Caco-2 (cell line): ENCODE data around the gene SRGAP3. TPM values are rescaled to one million over a fixed set of nuclear protein-coding genes. Genes with fewer than 3 reads are reported as not detected.

ENCODE experiments used
- BruUV-seq: library from RNA; stranded (reverse); fragments of 400-500 nt; replicated peaks from 2 replicates; lab custom pipeline; 2021; lab: Mats Ljungman, UMichigan
- CTCF ChIA-PET: fragments of 300-600 bp; sonication (Branson Sonifier 250); formaldehyde crosslinking; loops from one replicate; lab custom pipeline; 2022; ENCODE audit warnings: antibody characterized with exemption; lab: Charles Lee
- POLR2A ChIA-PET: fragments of 300-600 bp; sonication (Branson Sonifier 250); formaldehyde crosslinking; loops from one replicate; lab custom pipeline; 2022; ENCODE audit warnings: antibody characterized with exemption; lab: Charles Lee
- DNase-seq, 2 experiments: peaks; one replicate each; pipeline versions ENCODE4 v3.0.0 to v3.0.0-alpha.2; 2020 to 2022
- H3K27me3 ChIP-seq: replicated peaks from 2 replicates; pipeline ENCODE4 v1.6.0; 2011; ENCODE audit warnings: low read length; ENCODE audit not compliant: control insufficient read depth, insufficient read depth
- H3K36me3 ChIP-seq: 2 replicates; pipeline ENCODE4 v1.5.1; 2011; ENCODE audit warnings: low read length; ENCODE audit not compliant: control insufficient read depth, insufficient read depth
- H3K4me1 ChIP-seq: fragments of 250-450 bp; sonication (Bioruptor Pico); 2 replicates; pipeline ENCODE4 v1.5.1; 2020; ENCODE audit warnings: mild to moderate bottlenecking
- H3K4me3 ChIP-seq: 2 replicates; pipeline ENCODE4 v1.5.1; 2011; ENCODE audit warnings: low read depth, mild to moderate bottlenecking, control low read depth, low read length
- H3K9me3 ChIP-seq: fragments of 250-450 bp; sonication (Bioruptor Pico); 2 replicates; pipeline ENCODE4 v1.5.1; 2020; ENCODE audit warnings: mild to moderate bottlenecking, moderate library complexity
- H3K27ac Mint-ChIP-seq: one replicate; pipeline ENCODE4 v1.8.0; 2022; ENCODE audit warnings: mixed read lengths; ENCODE audit not compliant: unreplicated experiment
- H3K27me3 Mint-ChIP-seq: one replicate; pipeline ENCODE4 v1.8.0; 2022; ENCODE audit warnings: mixed read lengths; ENCODE audit not compliant: insufficient read depth, unreplicated experiment
- H3K36me3 Mint-ChIP-seq: one replicate; pipeline ENCODE4 v1.8.0; 2022; ENCODE audit warnings: mild to moderate bottlenecking, mixed read lengths; ENCODE audit not compliant: insufficient read depth, unreplicated experiment
- H3K4me1 Mint-ChIP-seq: one replicate; pipeline ENCODE4 v1.8.0; 2022; ENCODE audit warnings: low read depth, mixed read lengths; ENCODE audit not compliant: unreplicated experiment
- H3K4me3 Mint-ChIP-seq: one replicate; pipeline ENCODE4 v1.8.0; 2022; ENCODE audit warnings: mild to moderate bottlenecking, moderate library complexity, mixed read lengths; ENCODE audit not compliant: unreplicated experiment
- H3K9me3 Mint-ChIP-seq: one replicate; pipeline ENCODE4 v1.8.0; 2022; ENCODE audit warnings: mixed read lengths; ENCODE audit not compliant: unreplicated experiment
- CTCF ChIP-seq, 2 experiments: fragments of 200-600 bp in 1 of 2; IDR thresholded peaks; 1 replicate in 1 of 2; 2 replicates in 1 of 2; pipeline versions ENCODE4 v1.5.1 to v1.8.0; 2011 to 2022; ENCODE audit warnings: antibody characterized with exemption in 1 of 2, control low read depth in 1 of 2, inconsistent platforms in 1 of 2, low read depth in 1 of 2, low read length in 1 of 2, mild to moderate bottlenecking in 1 of 2, moderate library complexity in 1 of 2; ENCODE audit not compliant: insufficient read depth in 1 of 2, severe bottlenecking in 1 of 2, unreplicated experiment in 1 of 2
- intact Hi-C: fragments of 100-400 bp; cut with micrococcal nuclease; formaldehyde crosslinking; loops from one replicate; pipeline ENCODE4 v1.10.0; 2022; ENCODE audit not compliant: unreplicated experiment
- total RNA-seq: library from RNA; stranded (reverse); gene quantifications from 2 replicates; pipeline ENCODE4 v1.2.3, GENCODE V29; 2022

SRGAP3 gene
- total RNA-seq, 1 experiment from 2014 or later = 1.3 TPM

GRCh38 chr3:9257092-9257491, 7.6 kb upstream of the SRGAP3 start:
- H3K27ac Mint-ChIP-seq = no peak overlapping the region
- no peaks in the 10 kb centered on the region for H3K9me3 Mint-ChIP-seq
- Histone ChIP-seq H3K36me3 (no peaks in the 10 kb centered on the region), H3K9me3 (0 out of 2 replicates have a peak, but pooled peaks cover 5% of the 10 kb centered on the region), H3K4me1 (no peaks in the 10 kb centered on the region), H3K27me3 (no peaks in the 10 kb centered on the region), H3K4me3 (no peak overlapping the region)
- H3K36me3 Mint-ChIP-seq = no peaks in the 10 kb centered on the region
- CTCF ChIA-PET = no interaction called here
- peaks cover 10% of the 10 kb centered on the region for H3K27me3 Mint-ChIP-seq
- DNase-seq = no peak
- no TSS peak for BruUV-seq
- intact Hi-C loops = no loop called here
- H3K4me1 Mint-ChIP-seq = no peaks in the 10 kb centered on the region
- no peak for TF ChIP-seq CTCF (IDR thresholded peaks at IDR 0.05; ENCODE audit: insufficient read depth in 1 of 2, low read depth in 1 of 2, low read length in 1 of 2, severe bottlenecking in 1 of 2, unreplicated experiment in 1 of 2)
- no peak overlapping the region for H3K4me3 Mint-ChIP-seq
- POLR2A ChIA-PET = no interaction called here

DNA sequence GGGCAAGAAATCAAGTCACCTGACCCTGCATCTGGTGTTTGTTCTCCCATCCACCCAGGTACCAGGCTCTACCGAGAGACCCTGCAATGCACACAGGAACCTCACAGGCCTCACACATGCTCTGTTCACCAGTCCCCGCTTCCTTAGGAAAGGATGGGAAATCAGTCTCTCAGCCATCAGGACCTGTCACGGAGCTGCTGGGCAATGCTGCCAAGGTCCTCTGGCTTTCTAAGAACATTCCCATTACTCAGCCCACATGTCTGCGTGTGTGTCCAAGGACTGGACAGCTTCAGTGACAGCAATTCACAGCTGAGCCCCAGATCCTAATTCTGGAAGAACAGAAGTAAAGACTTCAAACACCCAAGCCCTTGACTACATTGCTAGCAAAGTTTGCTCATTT, 6.5 kb upstream of the SRGAP3 start:
- H3K4me1 ChIP-seq = no peaks in the 10 kb centered on the region
- POLR2A ChIA-PET = no interaction called here
- Mint-ChIP-seq H3K4me1 (no peaks in the 10 kb centered on the region), H3K9me3 (no peaks in the 10 kb centered on the region), H3K4me3 (no peak overlapping the region), H3K27ac (no peak overlapping the region), H3K27me3 (peaks cover 8% of the 10 kb centered on the region), H3K36me3 (no peaks in the 10 kb centered on the region)
- 0 out of 2 replicates have a peak, but pooled peaks cover 5% of the 10 kb centered on the region for H3K9me3 ChIP-seq
- no peak for TF ChIP-seq CTCF (IDR thresholded peaks at IDR 0.05; ENCODE audit: insufficient read depth in 1 of 2, low read depth in 1 of 2, low read length in 1 of 2, severe bottlenecking in 1 of 2, unreplicated experiment in 1 of 2)
- BruUV-seq = no TSS peak
- no peak overlapping the region for H3K4me3 ChIP-seq
- CTCF ChIA-PET = no interaction called here
- no peaks in the 10 kb centered on the region; the same call in 1 of the 2 replicates for H3K36me3 ChIP-seq
- no peak for DNase-seq
- intact Hi-C loops = no loop called here
- H3K27me3 ChIP-seq = no peaks in the 10 kb centered on the region

DNA sequence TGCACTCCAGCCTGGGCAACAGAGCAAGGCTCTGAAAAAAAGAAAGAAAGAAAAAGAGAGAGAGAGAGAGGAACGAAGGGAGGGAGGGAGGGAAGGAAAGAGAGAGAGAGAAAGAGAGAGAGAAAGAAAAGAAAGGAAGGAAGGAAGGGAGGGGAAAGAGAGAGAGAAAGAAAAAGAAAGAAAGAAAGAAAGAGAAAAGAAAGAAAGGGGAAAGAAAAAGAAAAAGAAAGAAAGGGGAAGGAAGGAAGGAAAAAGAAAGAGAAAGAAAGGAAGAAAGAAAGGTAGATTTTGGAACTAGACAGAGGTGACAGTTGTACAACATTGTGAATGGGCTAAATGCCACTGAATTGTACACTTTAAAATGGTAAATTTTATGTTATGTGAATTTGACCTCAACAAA, 5.3 kb upstream of the SRGAP3 start:
- intact Hi-C loops = no loop called here
- Histone ChIP-seq H3K4me1 (no peaks in the 10 kb centered on the region; the same call in 1 of the 2 replicates), H3K9me3 (0 out of 2 replicates have a peak, but pooled peaks cover 5% of the 10 kb centered on the region), H3K27me3 (no peaks in the 10 kb centered on the region), H3K36me3 (no peaks in the 10 kb centered on the region; the same call in 1 of the 2 replicates), H3K4me3 (no peak overlapping the region)
- Mint-ChIP-seq H3K9me3 (no peaks in the 10 kb centered on the region), H3K27ac (no peak overlapping the region), H3K4me1 (no peaks in the 10 kb centered on the region), H3K36me3 (no peaks in the 10 kb centered on the region), H3K27me3 (peaks cover 8% of the 10 kb centered on the region), H3K4me3 (no peak overlapping the region)
- no peak for DNase-seq
- POLR2A ChIA-PET = no interaction called here
- BruUV-seq = no TSS peak
- TF ChIP-seq CTCF (IDR thresholded peaks at IDR 0.05; ENCODE audit: insufficient read depth in 1 of 2, low read depth in 1 of 2, low read length in 1 of 2, severe bottlenecking in 1 of 2, unreplicated experiment in 1 of 2) = no peak
- CTCF ChIA-PET = no interaction called here
